Mononuclear cell (primary cell): ENCODE results near the gene C12orf54. TPM values are rescaled to one million over a fixed set of nuclear protein-coding genes. Genes with fewer than 3 reads are reported as not detected.
"Not testable (repeated sequence)": the region's sequence is repeated elsewhere in the genome, so short reads cannot be mapped to it uniquely, and the experiment has no call there.

Experiments used
- H3K27me3 ChIP-seq: 2 replicates; pipeline ENCODE4 v1.6.0; 2011; ENCODE audit warnings: low read length, control low read depth; ENCODE audit not compliant: insufficient read depth
- H3K4me1 ChIP-seq: 2 replicates; pipeline ENCODE4 v1.5.1; 2011; ENCODE audit warnings: mild to moderate bottlenecking, low read length, control low read depth; ENCODE audit not compliant: insufficient read depth
- H3K4me3 ChIP-seq: 2 replicates; pipeline ENCODE4 v1.5.1; 2011; ENCODE audit warnings: mild to moderate bottlenecking, low read length, moderate library complexity
- H3K9me3 ChIP-seq: 2 replicates; pipeline ENCODE4 v1.5.1; 2011; ENCODE audit warnings: low read depth, mild to moderate bottlenecking, control low read depth, low read length
- total RNA-seq: library from RNA; depleted of rRNA; stranded (reverse); fragments of >200 nt; gene quantifications from one replicate; pipeline ENCODE4 v1.2.3, GENCODE V29; 2012

The C12orf54 gene
- not detected for total RNA-seq

DNA sequence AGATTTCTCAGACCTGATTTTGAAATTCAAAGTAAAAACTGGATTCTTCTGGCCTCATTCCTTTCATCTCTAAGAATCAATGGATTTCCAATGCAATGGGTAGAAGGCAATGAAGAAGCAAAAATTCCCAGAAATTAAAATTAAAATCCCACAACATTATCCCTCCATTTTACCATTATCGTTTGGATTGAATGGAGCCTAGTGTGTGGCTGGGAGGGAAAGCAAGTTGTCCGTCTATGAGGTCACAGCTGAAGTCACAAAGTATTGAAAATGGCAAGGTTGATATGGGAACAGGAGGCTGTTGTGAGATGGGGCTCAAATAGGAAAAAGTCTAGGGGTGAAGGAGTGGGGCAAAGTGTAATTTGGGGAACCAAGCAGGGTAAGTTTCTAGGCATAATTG lies at the start of gene C12orf54:
Gene C12orf54, plus strand, starts transcription at position 301 of the 400 bp plus-strand sequence. CDS start 799 bp downstream, outside the sequence.
- no peaks in the 10 kb centered on the region for H3K27me3 ChIP-seq
- H3K4me1 ChIP-seq, result no peaks in the 10 kb centered on the region
- H3K4me3 ChIP-seq, result no peak within 1 kb of the TSS
- H3K9me3 ChIP-seq, result no peaks in the 10 kb centered on the region

DNA sequence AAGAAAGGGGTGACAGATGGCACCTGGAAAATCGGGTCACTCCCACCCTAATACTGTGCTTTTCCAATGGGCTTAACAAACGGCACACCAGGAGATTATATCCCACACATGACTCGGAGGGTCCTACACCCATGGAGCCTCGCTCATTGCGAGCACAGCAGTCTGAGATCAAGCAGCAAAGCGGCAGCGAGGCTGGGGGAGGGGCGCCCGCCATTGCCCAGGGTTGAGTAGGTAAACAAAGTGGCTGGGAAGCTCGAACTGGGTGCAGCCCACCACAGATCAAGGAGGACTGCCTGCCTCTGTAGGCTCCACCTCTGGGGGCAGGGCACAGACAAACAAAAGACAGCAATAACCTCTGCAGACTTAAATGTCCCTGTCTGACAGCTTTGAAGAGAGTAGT lies 48.3 kb upstream of the C12orf54 start:
- H3K27me3 ChIP-seq, H3K4me1 ChIP-seq, H3K9me3 ChIP-seq, H3K4me3 ChIP-seq: not testable (repeated sequence)

DNA sequence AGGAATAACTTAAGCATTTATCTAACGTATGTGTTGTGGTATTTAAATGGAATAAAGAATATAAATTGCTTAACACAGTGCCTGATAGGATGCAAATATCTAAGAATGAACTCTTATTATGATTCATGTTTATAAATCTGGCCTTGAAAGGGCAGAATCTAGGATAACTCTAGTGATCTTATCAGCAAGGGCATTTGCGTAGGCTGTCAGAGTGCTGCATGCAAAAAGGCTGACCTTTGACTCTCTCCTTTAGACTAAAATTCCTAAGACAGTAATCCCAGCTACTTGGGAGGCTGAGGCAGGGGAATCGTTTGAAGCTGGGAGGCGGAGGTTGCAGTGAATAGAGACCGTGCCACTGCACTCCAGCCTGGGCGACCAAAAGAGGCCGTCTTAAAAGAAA lies 41.2 kb upstream of the C12orf54 start:
- H3K4me1 ChIP-seq, result no peaks in the 10 kb centered on the region

DNA sequence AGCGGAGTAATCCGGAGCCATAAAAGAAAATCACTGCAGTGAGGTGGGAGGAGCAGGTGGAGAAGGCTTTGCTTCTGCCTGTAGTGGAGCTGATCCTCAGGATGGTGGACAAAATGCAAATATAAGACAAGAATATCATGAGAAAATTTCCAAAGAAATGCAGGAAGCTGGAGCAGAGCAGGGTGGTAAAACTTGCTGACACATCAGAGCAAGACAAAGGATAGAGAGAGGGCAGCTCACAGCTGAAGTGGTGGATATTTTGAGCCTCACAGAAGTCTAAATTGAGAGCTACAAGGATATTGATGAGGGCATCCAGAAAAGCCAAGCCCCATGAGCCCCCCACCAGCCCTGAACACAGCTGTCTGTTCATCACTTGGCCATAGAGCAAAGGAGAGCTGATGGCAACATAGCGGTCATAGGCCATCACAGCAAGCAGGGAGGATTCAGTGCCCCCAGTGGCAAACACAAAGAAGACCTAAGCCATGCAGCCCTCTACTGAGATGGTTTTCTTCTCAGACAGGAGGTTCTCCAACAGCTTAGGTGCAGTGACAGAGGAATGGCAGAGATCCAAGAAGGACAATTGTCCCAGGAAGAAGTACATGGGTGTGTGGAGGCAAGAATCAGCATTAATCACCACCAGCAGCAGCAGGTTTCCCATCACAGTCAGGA lies 40.0 kb upstream of the C12orf54 start:
- no peaks in the 10 kb centered on the region for H3K4me1 ChIP-seq
- no peak overlapping the region for H3K4me3 ChIP-seq
- H3K27me3 ChIP-seq, result no peaks in the 10 kb centered on the region
- H3K9me3 ChIP-seq, result no peaks in the 10 kb centered on the region

More for the DNA sequence above, 41.2 kb upstream of the C12orf54 start:
- H3K9me3 ChIP-seq, result no peaks in the 10 kb centered on the region
- no peak overlapping the region for H3K4me3 ChIP-seq
- no peaks in the 10 kb centered on the region for H3K27me3 ChIP-seq

DNA sequence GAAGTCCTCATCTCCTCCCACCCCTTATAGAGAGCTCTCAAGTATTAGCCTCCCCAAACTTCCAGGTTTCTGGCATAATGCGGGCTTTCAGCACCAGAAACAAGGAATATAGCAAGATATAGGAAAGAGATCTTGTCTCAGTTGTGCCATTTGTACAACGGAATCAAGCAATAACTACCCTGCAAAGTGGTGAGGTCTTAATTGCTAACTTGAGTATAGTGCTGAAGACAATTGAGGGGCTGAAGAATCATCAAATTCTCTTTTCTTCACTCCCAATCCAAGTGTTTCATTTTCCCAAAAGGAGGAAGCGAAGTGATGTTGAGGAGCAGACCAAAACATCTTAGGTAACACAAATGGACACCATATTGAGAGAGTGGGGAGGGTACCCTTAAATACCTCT lies 36.8 kb upstream of the C12orf54 start:
- H3K27me3 ChIP-seq, result no peaks in the 10 kb centered on the region
- no peaks in the 10 kb centered on the region for H3K9me3 ChIP-seq
- no peaks in the 10 kb centered on the region for H3K4me1 ChIP-seq
- no peak overlapping the region for H3K4me3 ChIP-seq

DNA sequence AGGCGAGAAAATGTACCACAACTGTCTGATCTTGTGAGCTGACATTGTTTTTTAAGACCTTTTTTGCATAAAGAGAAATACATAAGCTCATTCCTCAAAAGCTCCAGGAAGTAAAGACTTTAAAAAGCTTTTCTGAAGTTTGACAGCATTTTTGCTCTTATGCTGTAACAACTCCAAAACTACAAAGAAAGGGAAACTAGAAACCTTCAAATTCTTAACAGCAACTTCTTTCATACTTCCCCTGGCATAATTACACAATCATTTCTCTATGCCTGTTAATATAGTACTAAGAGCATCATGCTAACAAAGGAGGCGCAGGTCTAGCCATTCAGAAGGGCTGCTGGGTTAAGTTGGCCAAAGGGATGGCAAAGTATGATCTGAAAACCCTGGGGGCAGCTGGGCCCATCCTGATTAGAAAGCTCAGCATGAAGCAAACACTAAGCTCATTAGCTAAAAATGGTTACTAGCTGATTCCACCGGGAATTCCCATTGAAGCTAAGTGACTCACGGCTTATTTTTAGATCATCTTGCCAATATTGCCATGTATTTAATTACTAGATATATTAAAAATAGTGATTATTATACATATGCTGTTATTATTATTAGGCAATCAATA lies 36.0 kb upstream of the C12orf54 start:
- no peak overlapping the region for H3K4me3 ChIP-seq
- no peaks in the 10 kb centered on the region for H3K4me1 ChIP-seq
- H3K9me3 ChIP-seq, result no peaks in the 10 kb centered on the region
- H3K27me3 ChIP-seq, result no peaks in the 10 kb centered on the region

DNA sequence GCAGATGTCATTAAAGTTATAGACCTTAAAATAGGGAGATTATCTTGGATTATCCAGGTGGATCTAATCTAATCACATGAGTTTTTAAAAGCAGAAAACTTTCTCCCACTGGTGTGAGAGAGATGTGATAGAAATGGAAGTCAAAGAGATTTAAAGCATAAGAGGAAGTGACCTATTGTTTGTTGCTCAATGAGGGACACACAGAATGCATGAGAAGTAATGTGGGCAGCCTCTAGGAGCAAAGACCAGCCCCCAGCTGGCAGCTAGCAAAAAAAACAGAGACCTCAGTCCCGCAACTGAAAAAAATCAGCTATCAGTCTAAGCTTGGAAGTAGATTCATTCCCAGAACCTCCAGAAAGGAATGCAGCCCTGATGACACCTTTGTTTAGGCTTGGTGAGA lies 34.5 kb upstream of the C12orf54 start:
- Histone ChIP-seq H3K4me1 (no peaks in the 10 kb centered on the region), H3K27me3 (no peaks in the 10 kb centered on the region), H3K4me3 (no peak overlapping the region), H3K9me3 (no peaks in the 10 kb centered on the region)

DNA sequence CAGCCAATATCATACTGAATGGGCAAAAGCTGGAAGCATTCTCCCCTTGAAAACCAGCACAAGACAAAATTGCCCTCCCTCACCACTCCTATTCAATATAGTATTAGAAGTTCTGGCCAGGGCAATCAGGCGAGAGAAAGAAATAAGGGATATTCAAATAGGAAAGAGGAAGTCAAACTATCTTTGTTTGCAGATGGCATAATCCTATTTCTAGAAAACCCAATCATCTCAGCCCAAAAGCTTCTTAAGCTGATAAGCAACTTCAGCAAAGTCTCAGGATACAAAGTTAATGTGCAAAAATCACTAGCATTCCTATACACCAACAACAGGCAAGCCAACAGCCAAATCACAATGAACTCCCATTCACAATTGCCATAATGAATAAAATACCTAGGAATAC lies 30.9 kb upstream of the C12orf54 start:
- Histone ChIP-seq H3K9me3 (no peaks in the 10 kb centered on the region), H3K4me3 (no peak overlapping the region), H3K27me3 (no peaks in the 10 kb centered on the region), H3K4me1 (no peaks in the 10 kb centered on the region)

DNA sequence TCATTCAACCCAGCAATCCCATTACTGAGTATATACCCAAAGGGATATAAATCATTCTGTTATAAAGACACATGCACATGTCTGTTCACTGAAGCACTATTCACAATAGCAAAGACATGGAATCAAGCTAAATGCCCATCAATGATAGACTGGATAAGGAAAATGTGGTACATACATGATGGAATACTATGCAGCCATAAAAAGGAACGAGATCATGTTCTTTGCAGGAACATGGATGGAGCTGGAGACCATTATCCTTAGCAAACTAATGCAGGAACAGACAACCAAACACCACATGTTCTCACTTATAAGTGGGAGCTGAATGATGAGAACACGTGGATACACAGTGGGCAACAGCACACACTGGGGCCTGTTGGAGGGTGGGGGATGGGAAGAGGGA lies 29.3 kb upstream of the C12orf54 start:
- not testable (repeated sequence) for H3K9me3 ChIP-seq, H3K4me3 ChIP-seq, H3K4me1 ChIP-seq, H3K27me3 ChIP-seq

DNA sequence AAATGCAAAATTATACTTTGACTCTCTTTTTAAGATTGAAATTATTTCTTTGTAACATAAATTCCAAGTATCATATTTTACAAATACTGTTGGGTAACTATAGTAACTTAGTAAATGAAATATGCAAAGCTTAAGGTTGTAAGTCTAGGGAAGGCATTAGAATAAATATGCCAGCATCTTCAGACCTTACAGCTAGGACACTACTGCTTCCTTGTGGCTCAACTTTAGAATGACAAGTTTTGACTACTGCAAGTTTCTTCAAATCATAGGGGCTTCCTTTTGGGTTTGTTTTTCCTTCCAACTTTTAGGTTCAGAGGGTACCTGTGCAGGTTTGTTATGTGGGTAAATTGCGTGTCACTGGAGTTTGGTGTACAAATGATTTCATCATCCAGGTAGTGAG lies 27.6 kb upstream of the C12orf54 start:
- no peaks in the 10 kb centered on the region for H3K4me1 ChIP-seq
- no peak overlapping the region for H3K4me3 ChIP-seq
- H3K27me3 ChIP-seq, result peaks cover 5% of the 10 kb centered on the region
- no peaks in the 10 kb centered on the region for H3K9me3 ChIP-seq

DNA sequence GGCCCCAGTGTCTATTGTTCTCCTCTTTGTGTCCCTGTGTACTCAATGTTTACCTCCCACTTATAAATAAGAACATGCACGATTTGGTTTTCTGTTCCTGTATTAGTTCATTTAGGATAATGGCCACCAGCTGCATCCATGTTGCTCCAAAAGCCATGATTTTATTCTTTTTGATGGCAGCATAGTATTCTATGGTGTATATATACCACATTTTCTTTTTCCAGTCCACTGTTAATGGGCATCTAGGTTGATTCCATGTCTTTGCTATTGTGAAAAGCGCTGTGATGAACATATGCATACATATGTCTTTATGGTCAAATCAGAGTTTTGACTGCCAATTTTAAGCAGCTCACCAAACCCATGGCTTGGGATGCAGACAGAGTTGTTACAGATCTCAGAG lies 27.2 kb upstream of the C12orf54 start:
- no peaks in the 10 kb centered on the region for H3K4me1 ChIP-seq
- no peaks in the 10 kb centered on the region for H3K9me3 ChIP-seq
- H3K27me3 ChIP-seq, result peaks cover 9% of the 10 kb centered on the region
- H3K4me3 ChIP-seq, result no peak overlapping the region

DNA sequence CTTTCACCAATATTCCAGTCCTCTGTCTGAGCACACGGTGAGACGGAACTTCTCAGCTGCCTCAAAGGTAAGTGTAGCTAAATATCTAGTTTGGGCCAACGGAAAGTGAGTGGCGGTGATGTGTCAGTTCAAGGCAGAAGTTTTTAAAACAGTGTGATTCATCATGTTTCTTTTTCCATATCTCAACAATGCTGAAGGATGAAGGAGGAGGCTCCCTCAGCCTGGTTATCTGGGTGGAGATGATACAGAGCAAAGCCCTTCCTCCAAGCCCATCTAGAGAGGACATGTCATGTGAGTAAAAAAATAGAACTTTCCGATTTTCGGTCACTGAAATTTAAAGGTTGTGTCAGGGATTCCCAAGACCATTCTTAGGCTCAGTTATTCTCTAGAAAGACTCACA lies 23.0 kb upstream of the C12orf54 start:
- H3K4me1 ChIP-seq, result no peaks in the 10 kb centered on the region
- H3K27me3 ChIP-seq, result peaks cover 32% of the 10 kb centered on the region
- H3K9me3 ChIP-seq, result no peaks in the 10 kb centered on the region
- H3K4me3 ChIP-seq, result no peak overlapping the region

DNA sequence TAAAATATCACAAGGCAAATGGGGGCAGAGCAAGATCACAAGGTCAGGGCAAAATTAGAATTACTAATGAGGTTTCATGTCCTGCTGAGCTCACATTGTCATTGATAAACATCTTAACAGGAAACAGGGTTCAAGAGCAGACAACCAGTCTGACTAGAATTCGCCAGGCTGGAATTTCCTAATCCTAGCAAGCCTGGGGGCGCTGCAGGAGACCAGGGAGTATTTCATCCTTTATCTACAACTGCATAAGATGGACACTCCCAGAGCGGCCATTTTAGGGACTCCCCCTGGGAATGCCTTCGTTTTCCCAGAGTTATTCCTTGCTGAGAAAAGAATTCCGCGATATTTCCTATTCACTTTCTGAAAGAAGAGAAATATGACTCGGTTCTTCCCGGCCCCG lies 13.3 kb upstream of the C12orf54 start:
- H3K4me3 ChIP-seq, result not testable (repeated sequence)

DNA sequence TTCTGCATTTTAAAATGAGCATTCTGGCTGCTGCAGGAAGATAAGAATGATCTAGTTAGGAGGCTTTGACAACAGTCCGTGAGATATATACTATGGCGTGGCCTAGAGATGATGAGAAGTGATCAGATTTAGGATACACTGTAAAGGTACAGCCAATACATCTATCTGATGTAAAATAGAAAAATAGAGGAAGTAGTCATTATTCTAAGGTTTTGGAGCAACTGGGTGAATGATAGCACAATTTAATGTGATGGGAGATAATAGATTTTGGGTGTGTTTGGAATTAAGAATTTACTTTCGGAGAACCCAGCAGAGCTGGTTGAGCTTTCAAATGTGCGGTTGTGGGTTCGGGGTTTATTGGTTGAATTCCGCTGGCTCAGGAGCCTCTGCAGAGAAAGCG lies 10.0 kb upstream of the C12orf54 start, which contains the start of gene ANP32D:
Gene ANP32D, plus strand, starts transcription at position 301 of the 400 bp plus-strand sequence. CDS start 106 bp downstream, outside the sequence.
- Histone ChIP-seq H3K27me3 (no peaks in the 10 kb centered on the region), H3K9me3 (peaks cover 15% of the 10 kb centered on the region), H3K4me1 (no peaks in the 10 kb centered on the region), H3K4me3 (no peak within 1 kb of the TSS)

More for the DNA sequence above, 13.3 kb upstream of the C12orf54 start:
- peaks cover 19% of the 10 kb centered on the region for H3K9me3 ChIP-seq
- H3K27me3 ChIP-seq, H3K4me1 ChIP-seq: not testable (repeated sequence)

DNA sequence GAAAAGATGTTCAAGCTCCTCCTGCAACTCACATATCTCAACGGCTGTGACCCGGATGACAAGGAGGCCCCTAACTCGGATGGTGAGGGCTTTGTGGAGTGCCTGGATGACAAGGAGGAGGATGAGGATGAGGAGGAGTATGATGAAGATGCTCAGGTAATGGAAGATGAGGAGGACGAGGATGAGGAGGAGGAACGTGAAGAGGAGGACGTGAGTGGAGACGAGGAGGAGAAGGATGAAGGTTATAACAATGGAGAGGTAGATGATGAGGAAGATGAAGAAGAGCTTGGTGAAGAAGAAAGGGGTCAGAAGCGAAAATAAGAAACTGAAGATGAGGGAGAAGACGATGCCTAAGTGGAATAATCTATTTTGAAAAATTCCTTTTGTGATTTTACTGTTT lies 9.2 kb upstream of the C12orf54 start:
- H3K27me3 ChIP-seq, result no peaks in the 10 kb centered on the region
- peaks cover 15% of the 10 kb centered on the region for H3K9me3 ChIP-seq
- H3K4me1 ChIP-seq, result no peaks in the 10 kb centered on the region
- H3K4me3 ChIP-seq, result no peak overlapping the region

DNA sequence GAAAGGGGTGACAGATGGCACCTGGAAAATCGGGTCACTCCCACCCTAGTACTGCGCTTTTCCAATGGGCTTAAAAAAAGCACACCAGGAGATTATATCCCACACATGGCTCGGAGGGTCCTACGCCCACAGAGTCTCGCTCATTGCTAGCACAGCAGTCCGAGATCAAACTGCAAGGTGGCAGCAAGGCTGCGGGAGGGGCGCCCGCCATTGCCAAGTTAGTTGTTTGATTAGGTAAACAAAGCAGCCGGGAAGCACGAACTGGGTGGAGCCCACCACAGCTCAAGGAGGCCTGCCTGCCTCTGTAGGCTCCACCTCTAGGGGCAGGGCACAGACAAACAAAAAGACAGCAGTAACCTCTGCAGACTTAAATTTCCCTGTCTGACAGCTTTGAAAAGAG lies 7.8 kb upstream of the C12orf54 start:
- not testable (repeated sequence) for H3K27me3 ChIP-seq, H3K4me3 ChIP-seq, H3K4me1 ChIP-seq
- H3K9me3 ChIP-seq, result peaks cover 15% of the 10 kb centered on the region
